ENCODE measurements around the gene GRIA4.

Gene GRIA4

DNA sequence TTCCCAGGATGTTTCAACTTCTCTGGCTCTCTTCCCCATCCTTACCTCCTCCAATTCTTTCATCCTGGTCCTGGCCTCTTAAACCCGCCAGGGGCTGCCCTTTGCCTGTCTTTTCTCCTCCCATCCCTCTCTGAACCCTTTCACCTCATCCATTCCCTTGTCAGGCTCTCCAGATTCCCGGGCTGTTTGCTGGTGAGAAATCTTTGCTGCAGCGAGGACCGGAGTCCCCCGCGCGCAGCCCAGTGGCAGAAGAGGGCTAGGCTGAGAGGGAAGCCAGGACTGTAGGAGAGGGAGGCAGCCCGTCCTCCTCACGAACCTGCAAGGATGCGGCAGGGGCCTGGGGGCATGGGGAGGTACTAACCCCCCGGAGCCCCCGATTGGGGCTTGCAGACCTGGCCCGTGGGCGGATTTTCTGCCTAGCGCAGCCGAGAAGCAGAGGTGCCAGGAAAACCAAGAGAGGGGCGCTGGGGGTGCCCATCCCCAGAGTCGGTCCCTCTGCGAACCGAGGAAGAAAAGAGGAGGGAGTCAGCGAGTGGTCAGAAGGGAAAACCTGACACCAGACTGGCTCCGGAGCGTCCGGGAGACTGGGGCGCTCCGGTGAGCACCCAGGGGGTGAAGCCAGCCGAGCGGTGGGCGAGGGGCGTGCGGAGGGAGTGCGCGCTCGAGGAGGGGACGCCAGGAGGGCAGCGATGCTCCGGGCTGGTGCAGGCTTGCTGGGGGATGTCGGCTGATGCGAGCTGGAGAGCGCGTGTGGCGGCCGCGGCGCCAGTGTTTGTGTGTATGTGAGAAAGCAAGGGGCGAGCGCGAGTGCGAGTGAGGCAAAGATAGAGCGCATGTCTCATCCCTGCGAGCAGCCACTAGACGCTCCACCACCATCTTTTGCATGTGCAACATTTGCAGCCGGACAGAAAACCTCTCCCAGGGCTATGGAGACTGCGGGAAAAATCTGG is at the start of gene GRIA4:
GRIA4 (plus strand) TSS at position 242 of the 950 bp plus-strand sequence. CDS start 925 bp downstream, outside the sequence.
- no peak for DNase-seq (ENCODE audit: low read depth in 1 of 2, low spot score in 1 of 2)
- in situ Hi-C loops (cut with HindIII; ENCODE audit: low pct_unique_long_range_greater_than_20kb, low sequenced_read_pairs) = no loop called here
- TF ChIP-seq JUND (IDR thresholded peaks at IDR 0.05; ENCODE audit: low read depth) = no peak

GRCh38 chr11:105573091-105573490 is 36.8 kb upstream of the GRIA4 start:
- no peak for TF ChIP-seq JUND (IDR thresholded peaks at IDR 0.05; ENCODE audit: low read depth)
- DNase-seq (ENCODE audit: low read depth in 1 of 2, low spot score in 1 of 2) = no peak
- in situ Hi-C loops (cut with HindIII; ENCODE audit: low pct_unique_long_range_greater_than_20kb, low sequenced_read_pairs) = no loop called here

DNA sequence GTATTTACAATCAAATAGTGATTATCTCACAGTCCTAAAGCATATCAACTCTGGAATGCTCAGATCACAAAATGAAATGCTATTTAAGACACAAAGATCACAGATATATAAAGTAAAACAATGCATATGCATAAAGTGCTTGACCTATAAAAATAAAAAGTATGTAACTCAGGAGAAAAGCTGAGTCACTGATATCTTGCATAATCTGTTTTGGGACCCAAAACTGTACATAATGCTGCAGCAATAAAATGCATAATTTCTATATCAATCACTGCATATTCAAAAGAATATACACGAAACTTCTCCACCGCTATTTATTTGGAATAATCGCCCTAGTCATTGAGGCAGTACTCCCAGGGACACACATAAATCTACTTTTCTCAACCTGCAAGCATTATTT is 34.9 kb upstream of the GRIA4 start:
- no peak for TF ChIP-seq JUND (IDR thresholded peaks at IDR 0.05; ENCODE audit: low read depth)
- DNase-seq (ENCODE audit: low read depth in 1 of 2, low spot score in 1 of 2) = no peak
- in situ Hi-C loops (cut with HindIII; ENCODE audit: low pct_unique_long_range_greater_than_20kb, low sequenced_read_pairs) = no loop called here

DNA sequence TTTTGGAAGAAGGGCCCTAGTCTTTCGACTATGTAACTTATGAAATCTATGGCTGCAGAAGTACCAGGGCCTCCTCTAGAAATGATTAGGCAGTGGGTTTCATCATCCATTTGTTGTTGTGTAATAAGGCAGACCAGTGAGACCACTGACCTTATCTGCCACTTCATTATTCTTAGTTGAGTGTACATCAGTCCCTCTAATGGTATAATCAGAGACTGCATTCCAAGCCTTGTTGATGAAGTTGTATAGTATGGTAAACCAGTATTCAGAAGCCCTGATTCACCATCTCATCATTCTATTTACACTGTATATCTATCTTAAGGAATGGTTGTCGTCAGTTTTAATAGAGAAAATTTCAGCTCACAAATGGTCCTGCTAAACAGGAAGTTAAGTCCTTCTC is 32.2 kb upstream of the GRIA4 start:
- in situ Hi-C loops (cut with HindIII; ENCODE audit: low pct_unique_long_range_greater_than_20kb, low sequenced_read_pairs) = no loop called here
- no peak for TF ChIP-seq JUND (IDR thresholded peaks at IDR 0.05; ENCODE audit: low read depth)
- DNase-seq (ENCODE audit: low read depth in 1 of 2, low spot score in 1 of 2) = peak in 1 of 2 experiments; percentile 8

DNA sequence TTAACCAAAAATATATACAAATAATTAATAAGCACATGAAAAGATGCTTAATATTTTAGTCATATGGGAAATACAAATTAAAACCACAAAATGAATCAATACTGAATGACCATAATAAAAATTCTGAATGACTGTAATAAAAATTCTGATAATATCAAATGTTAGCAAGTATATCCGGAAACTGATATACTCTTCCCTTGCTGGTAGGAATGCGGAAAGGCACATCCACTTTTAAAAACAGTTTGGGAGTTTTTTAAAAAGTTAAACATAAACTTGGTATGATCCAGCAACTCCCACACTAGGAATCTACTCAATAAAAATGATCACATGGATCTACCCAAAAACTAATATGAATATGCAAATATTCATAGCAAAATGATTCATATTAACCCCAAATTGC is 30.8 kb upstream of the GRIA4 start:
- TF ChIP-seq JUND (IDR thresholded peaks at IDR 0.05; ENCODE audit: low read depth) = no peak
- in situ Hi-C loops (cut with HindIII; ENCODE audit: low pct_unique_long_range_greater_than_20kb, low sequenced_read_pairs) = no loop called here
- no peak for DNase-seq (ENCODE audit: low read depth in 1 of 2, low spot score in 1 of 2)

GRCh38 chr11:105582497-105582896 is 27.4 kb upstream of the GRIA4 start:
- no peak for TF ChIP-seq JUND (IDR thresholded peaks at IDR 0.05; ENCODE audit: low read depth)
- in situ Hi-C loops (cut with HindIII; ENCODE audit: low pct_unique_long_range_greater_than_20kb, low sequenced_read_pairs) = no loop called here
- no peak for DNase-seq (ENCODE audit: low read depth in 1 of 2, low spot score in 1 of 2)

GRCh38 chr11:105588001-105588400 is 21.9 kb upstream of the GRIA4 start:
- in situ Hi-C loops (cut with HindIII; ENCODE audit: low pct_unique_long_range_greater_than_20kb, low sequenced_read_pairs) = no loop called here
- no peak for DNase-seq (ENCODE audit: low read depth in 1 of 2, low spot score in 1 of 2)
- no peak for TF ChIP-seq JUND (IDR thresholded peaks at IDR 0.05; ENCODE audit: low read depth)

DNA sequence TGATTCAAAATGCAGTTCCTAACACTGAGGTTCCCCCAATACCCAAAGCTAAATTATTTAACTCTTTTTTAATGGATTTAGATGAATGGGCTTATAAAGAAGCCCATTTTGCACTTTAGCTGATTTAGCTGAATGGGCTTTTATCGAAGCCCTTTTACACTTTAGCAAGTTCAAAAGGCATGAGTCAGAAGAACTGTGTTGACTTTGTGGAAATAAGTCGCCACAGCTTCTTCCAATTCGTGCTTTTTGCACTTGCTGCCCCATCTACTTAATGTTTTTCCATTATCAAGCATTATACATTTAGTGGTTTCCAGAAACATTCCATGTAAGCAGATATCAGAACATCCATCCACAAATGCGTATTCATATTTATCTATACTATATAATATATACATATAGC is 20.5 kb upstream of the GRIA4 start:
- no peak for DNase-seq (ENCODE audit: low read depth in 1 of 2, low spot score in 1 of 2)
- in situ Hi-C loops (cut with HindIII; ENCODE audit: low pct_unique_long_range_greater_than_20kb, low sequenced_read_pairs) = no loop called here
- TF ChIP-seq JUND (IDR thresholded peaks at IDR 0.05; ENCODE audit: low read depth) = no peak

- no peak for TF ChIP-seq JUND (IDR thresholded peaks at IDR 0.05; ENCODE audit: low read depth)
- no peak for DNase-seq (ENCODE audit: low read depth in 1 of 2, low spot score in 1 of 2)
- in situ Hi-C loops (cut with HindIII; ENCODE audit: low pct_unique_long_range_greater_than_20kb, low sequenced_read_pairs) = no loop called here
Measured at GRCh38 chr11:105592035-105592434, 17.8 kb upstream of the GRIA4 start.

DNA sequence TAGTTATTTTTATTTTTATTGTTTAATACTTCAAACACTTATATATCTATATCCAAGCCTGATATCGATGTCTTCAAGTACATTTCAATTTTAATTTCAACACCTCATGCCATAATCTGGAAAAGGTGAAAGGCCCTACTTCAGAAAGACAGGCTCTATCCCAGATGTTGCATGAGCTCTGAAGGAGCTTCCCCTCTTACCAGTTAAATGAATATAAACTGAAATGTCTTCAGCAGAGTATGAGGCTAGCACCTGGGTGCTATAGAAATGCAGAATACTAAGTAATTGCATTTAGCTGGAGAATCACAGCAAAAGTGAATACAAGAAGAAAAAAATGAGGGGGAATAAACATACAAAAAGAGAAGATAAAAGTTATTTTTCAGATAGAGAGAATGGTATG is 11.5 kb upstream of the GRIA4 start:
- DNase-seq (ENCODE audit: low read depth in 1 of 2, low spot score in 1 of 2) = no peak
- no peak for TF ChIP-seq JUND (IDR thresholded peaks at IDR 0.05; ENCODE audit: low read depth)
- in situ Hi-C loops (cut with HindIII; ENCODE audit: low pct_unique_long_range_greater_than_20kb, low sequenced_read_pairs) = no loop called here

- no peak for TF ChIP-seq JUND (IDR thresholded peaks at IDR 0.05; ENCODE audit: low read depth)
- in situ Hi-C loops (cut with HindIII; ENCODE audit: low pct_unique_long_range_greater_than_20kb, low sequenced_read_pairs) = no loop called here
Measured at GRCh38 chr11:105603156-105603555, 6.7 kb upstream of the GRIA4 start.

GRCh38 chr11:105609341-105609781 is 512 bp upstream of the GRIA4 start:
- in situ Hi-C loops (cut with HindIII; ENCODE audit: low pct_unique_long_range_greater_than_20kb, low sequenced_read_pairs) = no loop called here
- TF ChIP-seq JUND (IDR thresholded peaks at IDR 0.05; ENCODE audit: low read depth) = no peak

More at GRCh38 chr11:105603156-105603555, 6.7 kb upstream of the GRIA4 start:
- DNase-seq (ENCODE audit: low read depth in 1 of 2, low spot score in 1 of 2) = no peak

DNA sequence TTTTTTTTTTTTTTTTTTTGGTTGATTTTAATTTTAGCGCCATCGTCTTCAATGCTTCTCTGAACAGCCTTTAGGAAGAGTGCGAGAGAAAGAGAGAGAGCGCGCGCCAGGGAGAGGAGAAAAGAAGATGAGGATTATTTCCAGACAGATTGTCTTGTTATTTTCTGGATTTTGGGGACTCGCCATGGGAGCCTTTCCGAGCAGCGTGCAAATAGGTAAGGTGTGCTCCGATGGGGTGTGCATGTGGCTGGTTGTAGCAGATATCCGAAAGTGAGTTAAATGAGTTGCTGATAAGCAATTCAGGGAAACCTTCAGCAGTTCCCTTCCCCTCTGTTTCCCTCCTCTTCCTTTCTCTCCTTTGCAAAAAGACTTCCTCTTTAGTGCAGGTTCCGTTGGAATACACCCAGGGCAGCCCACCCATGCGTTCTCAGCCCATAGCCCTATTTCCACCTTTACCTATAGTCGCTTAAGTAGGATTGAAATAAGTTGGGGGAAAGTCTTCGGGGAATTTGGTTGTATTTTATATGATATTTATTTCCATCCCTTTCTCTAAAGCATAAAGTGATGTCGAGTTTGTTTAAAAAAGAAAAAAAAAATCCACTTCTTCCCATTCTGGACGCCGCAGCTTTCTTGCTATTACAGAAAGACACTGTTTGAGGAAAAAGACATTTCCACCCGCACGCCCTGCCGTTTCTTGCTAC is 1.1 kb downstream of the GRIA4 start:
- TF ChIP-seq JUND (IDR thresholded peaks at IDR 0.05; ENCODE audit: low read depth) = no peak
- in situ Hi-C loops (cut with HindIII; ENCODE audit: low pct_unique_long_range_greater_than_20kb, low sequenced_read_pairs) = no loop called here
- no peak for DNase-seq (ENCODE audit: low read depth in 1 of 2, low spot score in 1 of 2)

More at GRCh38 chr11:105609341-105609781, 512 bp upstream of the GRIA4 start:
- DNase-seq (ENCODE audit: low read depth in 1 of 2, low spot score in 1 of 2) = peak; percentile 64 to 74

Data from T47D (cell line).